ENCODE measurements around the gene DIDO1. TPM values are rescaled to one million over a fixed set of nuclear protein-coding genes. Genes with fewer than 3 reads are reported as not detected.

Gene DIDO1
- total RNA-seq, 1 donor from 2014 or later: 58.7 TPM

DNA sequence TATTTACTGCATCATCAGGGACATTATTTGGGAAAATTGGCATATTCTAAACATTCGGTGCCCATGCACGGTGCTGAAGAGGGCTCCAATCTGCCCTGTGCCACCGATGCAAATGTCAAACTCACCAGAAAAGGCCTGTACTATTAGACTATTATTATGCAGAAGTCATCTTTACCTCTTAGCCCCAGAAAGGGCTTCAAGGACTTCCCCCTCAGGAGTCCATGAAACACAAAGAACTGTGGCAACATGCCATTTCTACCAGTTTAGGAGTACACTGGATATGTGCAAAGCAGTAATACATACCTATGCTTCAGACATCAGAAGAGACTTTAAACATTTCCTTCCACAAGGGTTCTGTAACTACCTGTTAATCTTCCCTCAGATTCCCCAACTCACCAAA lies 8.6 kb downstream of the DIDO1 start:
- peaks cover 0 to 6% of the 10 kb centered on the region in 2 donors for H3K36me3 ChIP-seq
- H3K4me1 ChIP-seq: peaks cover 97% of the 10 kb centered on the region
- intact Hi-C loops (cut with DNase I): no loop called here
- H3K27me3 ChIP-seq: no peaks in the 10 kb centered on the region
- DNase-seq (ENCODE audit: extremely low spot score in 2 of 2): no peak
- H3K4me3 ChIP-seq: no peak overlapping the region
- H3K27ac ChIP-seq: no peak overlapping the region
- no peak for TF ChIP-seq POLR2AphosphoS5 (IDR thresholded peaks at IDR 0.05; ENCODE audit: insufficient read depth in 1 of 2, low read depth in 1 of 2)
- no peak for TF ChIP-seq POLR2A (IDR thresholded peaks at IDR 0.05)
- TF ChIP-seq, protein P1, sequence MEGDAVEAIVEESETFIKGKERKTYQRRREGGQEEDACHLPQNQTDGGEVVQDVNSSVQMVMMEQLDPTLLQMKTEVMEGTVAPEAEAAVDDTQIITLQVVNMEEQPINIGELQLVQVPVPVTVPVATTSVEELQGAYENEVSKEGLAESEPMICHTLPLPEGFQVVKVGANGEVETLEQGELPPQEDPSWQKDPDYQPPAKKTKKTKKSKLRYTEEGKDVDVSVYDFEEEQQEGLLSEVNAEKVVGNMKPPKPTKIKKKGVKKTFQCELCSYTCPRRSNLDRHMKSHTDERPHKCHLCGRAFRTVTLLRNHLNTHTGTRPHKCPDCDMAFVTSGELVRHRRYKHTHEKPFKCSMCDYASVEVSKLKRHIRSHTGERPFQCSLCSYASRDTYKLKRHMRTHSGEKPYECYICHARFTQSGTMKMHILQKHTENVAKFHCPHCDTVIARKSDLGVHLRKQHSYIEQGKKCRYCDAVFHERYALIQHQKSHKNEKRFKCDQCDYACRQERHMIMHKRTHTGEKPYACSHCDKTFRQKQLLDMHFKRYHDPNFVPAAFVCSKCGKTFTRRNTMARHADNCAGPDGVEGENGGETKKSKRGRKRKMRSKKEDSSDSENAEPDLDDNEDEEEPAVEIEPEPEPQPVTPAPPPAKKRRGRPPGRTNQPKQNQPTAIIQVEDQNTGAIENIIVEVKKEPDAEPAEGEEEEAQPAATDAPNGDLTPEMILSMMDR (IDR thresholded peaks at IDR 0.05): no peak
- H3K9me3 ChIP-seq: no peaks in the 10 kb centered on the region

DNA sequence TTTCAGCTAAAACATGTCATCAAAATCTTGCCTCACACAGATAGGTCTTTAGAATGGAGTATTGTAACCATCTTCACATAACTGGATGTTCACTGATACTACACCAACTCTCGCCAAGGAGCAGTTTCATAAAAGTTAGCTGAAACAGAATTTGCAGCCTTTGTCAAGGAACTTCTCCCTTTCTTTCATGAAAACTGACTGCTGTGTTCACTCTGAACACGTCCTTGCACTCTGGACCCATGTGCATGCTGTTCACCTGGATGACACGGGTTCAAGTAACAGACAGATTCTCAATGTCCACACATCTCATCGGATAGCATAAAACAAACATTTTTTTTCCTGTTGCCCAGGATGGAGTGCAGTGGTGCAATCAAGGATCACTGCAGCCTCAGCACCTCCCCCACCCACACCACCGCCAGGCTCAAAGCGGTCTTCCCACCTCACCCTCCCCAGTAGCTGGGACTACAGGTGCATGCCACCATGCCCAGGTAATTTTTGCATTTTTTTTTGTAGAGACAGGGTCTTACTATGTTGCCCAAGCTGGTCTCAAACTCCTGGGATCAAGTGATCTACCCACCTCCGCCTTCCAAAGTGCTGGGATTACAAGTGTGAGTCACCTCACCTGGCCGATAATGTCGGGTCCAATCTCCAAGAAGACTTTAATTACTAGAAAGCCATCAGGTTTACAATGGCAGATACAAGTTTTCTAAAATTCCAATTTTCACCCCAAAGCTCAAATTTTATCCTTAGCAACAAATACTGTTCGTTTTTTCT lies 9.4 kb downstream of the DIDO1 start:
- no peak for DNase-seq (ENCODE audit: extremely low spot score in 2 of 2)
- Histone ChIP-seq H3K4me1 (peaks cover 89% of the 10 kb centered on the region), H3K9me3 (no peaks in the 10 kb centered on the region), H3K36me3 (peaks cover 0 to 12% of the 10 kb centered on the region in 2 donors), H3K27me3 (no peaks in the 10 kb centered on the region), H3K4me3 (no peak overlapping the region), H3K27ac (no peak overlapping the region)
- intact Hi-C loops (cut with DNase I): no loop called here
- no peak for TF ChIP-seq POLR2A (IDR thresholded peaks at IDR 0.05)
- TF ChIP-seq, protein P1 (IDR thresholded peaks at IDR 0.05): no peak
- no peak for TF ChIP-seq POLR2AphosphoS5 (IDR thresholded peaks at IDR 0.05; ENCODE audit: insufficient read depth in 1 of 2, low read depth in 1 of 2)

DNA sequence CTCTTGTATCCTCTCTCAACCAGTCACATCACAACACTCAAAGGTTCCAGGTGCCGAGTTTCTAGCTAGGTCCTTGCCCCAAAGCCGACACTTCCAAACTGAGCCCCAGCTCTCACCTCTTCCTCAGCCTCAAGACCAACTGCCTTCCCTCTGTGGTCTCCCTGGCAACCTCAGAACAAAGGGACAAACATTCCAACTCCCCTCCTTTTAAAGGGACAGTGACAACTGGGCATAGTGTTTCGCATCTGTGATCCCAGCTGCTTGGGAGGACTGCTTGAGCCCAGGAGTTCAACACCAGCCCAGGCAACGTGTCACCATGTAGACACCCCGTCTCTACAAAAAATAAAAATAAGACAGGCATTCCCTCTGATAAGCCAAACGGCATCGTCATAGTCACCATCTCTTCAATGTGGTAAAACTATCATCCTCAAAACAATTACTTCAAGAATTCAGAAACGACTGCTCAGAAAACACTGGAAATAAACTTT lies 11.3 kb downstream of the DIDO1 start:
- TF ChIP-seq, protein P1 (IDR thresholded peaks at IDR 0.05): no peak
- TF ChIP-seq POLR2AphosphoS5 (IDR thresholded peaks at IDR 0.05; ENCODE audit: insufficient read depth in 1 of 2, low read depth in 1 of 2): no peak
- TF ChIP-seq POLR2A (IDR thresholded peaks at IDR 0.05): no peak
- DNase-seq (ENCODE audit: extremely low spot score in 2 of 2): no peak
- Histone ChIP-seq H3K27ac (no peak overlapping the region), H3K4me3 (no peak overlapping the region), H3K9me3 (no peaks in the 10 kb centered on the region), H3K4me1 (peaks cover 71% of the 10 kb centered on the region), H3K27me3 (no peaks in the 10 kb centered on the region), H3K36me3 (peaks cover 0 to 30% of the 10 kb centered on the region in 2 donors)
- intact Hi-C loops (cut with DNase I): no loop called here

DNA sequence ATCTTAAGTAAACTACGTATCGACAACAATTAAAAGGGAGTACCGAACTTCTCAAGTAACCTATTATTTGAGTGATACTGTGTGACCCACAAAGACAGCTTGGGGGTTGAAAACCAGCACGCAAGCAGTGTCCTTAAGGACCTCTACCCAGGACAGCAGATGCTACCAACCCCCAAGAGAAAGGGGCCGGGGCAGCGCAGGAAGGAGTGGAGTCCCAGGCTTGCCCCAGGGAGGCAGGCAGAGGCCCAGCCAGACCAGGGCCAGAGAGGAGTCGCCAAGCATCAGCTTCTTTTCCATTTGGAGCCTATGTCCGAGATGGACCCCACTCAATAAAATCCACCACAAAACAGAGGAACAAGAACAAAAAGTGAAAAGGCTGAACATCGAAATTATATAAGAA lies 11.9 kb downstream of the DIDO1 start:
- DNase-seq (ENCODE audit: extremely low spot score in 2 of 2): no peak
- intact Hi-C loops (cut with DNase I): no loop called here
- no peaks in the 10 kb centered on the region for H3K27me3 ChIP-seq
- H3K4me3 ChIP-seq: no peak overlapping the region
- no peaks in the 10 kb centered on the region for H3K9me3 ChIP-seq
- TF ChIP-seq, protein P1 (IDR thresholded peaks at IDR 0.05): no peak
- no peak for TF ChIP-seq POLR2AphosphoS5 (IDR thresholded peaks at IDR 0.05; ENCODE audit: insufficient read depth in 1 of 2, low read depth in 1 of 2)
- TF ChIP-seq POLR2A (IDR thresholded peaks at IDR 0.05): no peak
- no peak overlapping the region for H3K27ac ChIP-seq
- H3K4me1 ChIP-seq: peaks cover 66% of the 10 kb centered on the region
- peaks cover 0 to 36% of the 10 kb centered on the region in 2 donors for H3K36me3 ChIP-seq

DNA sequence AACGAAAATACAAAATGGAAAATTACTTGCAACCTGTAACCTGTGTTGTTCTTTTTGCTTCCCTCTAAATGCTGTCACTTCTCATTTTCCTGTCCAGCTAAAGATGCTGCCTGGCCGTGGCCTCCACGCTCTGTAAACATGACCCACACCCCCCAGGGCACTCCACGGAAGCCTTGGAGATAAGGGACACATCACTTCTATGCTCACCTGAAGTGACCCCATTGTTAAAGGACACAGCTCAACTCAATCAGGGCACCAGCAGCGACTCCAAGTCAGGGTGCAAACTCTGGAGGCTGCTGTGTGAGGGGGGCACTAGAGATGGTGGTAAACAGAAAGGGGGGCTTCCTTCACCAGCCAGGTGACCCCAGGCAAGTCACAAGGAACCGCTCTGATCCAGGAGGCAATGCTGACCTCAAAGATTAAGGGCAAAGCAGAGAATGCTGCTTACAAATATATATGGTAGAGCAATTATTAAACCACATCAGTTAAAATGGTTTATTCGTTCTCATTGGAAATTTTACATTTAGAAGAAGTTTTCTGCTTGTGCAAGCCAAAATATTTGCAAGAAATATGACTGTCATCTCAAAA lies 13.2 kb downstream of the DIDO1 start:
- no peaks in the 10 kb centered on the region for H3K27me3 ChIP-seq
- H3K36me3 ChIP-seq: peaks cover 0 to 49% of the 10 kb centered on the region in 2 donors
- TF ChIP-seq POLR2A (IDR thresholded peaks at IDR 0.05): no peak
- H3K27ac ChIP-seq: no peak overlapping the region
- no peak overlapping the region for H3K4me3 ChIP-seq
- H3K9me3 ChIP-seq: no peaks in the 10 kb centered on the region
- intact Hi-C loops (cut with DNase I): no loop called here
- no peak for DNase-seq (ENCODE audit: extremely low spot score in 2 of 2)
- H3K4me1 ChIP-seq: peaks cover 53% of the 10 kb centered on the region

Data from vagina (tissue), 2 donors.